ENCODE data around the gene CASZ1. TPM values are rescaled to one million over a fixed set of nuclear protein-coding genes. Genes with fewer than 3 reads are reported as not detected.

Gene CASZ1
- total and polyA plus RNA-seq, 10 of the 15 experiments (the other 5 are each of a cell fraction or from before 2014, with no cell fraction given): 0.52 to 9.8 (median 3.7) TPM

DNA sequence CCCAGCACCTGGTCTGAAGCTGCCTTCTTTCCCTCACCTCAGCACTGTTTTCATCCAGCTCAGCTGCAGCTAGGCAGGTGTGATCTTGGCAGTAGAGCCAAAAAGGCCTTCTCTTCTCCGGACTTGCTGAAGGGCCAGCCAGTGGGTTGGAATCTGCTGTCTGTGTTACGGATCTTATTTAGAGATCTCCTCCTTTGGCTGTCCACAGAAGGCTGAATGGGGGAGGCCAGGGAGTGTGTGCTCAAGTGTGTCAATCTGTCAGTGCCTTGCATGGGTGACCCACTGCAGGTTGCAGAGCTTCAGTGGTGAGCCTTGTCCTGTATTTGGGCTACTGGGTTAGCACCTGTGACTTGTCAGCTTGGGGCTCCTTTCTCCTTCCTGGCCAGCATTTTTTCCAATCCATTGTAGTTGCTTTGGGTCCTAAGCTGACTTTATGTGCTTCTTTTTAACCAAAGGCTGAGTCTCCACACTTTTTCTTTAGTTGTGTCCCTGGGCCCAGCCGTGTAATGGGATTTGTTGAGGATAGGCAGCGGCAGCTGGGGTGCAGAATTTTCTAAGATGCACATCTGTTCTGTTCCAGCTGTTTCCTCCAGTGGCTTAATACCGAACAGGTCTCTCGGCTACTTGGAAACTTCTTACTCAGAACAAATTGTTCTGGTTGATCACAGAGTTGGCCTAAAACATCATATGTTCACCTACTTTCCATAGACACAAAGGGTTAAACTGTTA, 194.9 kb downstream of the CASZ1 start:
- Histone ChIP-seq H3K36me3 (ENCODE audit: control insufficient read depth in 2 of 2, insufficient read depth in 2 of 2, low read length in 1 of 2) (peaks cover 0 to 2% of the 10 kb centered on the region in 2 experiments; a peak in 1 of 4 replicates), H3K9me3 (replicated peaks; ENCODE audit: control insufficient read depth, insufficient read depth, low read length) (no peaks in the 10 kb centered on the region), H2AFZ (ENCODE audit: control insufficient read depth, low read depth, low read length) (no peak overlapping the region), H3K27me3 (replicated peaks in 1 of 2; ENCODE audit: control insufficient read depth in 2 of 2, insufficient read depth in 2 of 2, low read length in 1 of 2) (no peaks in the 10 kb centered on the region), H3K4me3 (no peak overlapping the region), H3K9ac (ENCODE audit: control insufficient read depth, insufficient read depth, low read length) (no peak overlapping the region), H3K27ac (ENCODE audit: control insufficient read depth, insufficient read depth) (no peak overlapping the region), H3K79me2 (ENCODE audit: control insufficient read depth, insufficient read depth, low read length) (no peaks in the 10 kb centered on the region), H3K4me1 (ENCODE audit: control insufficient read depth, insufficient read depth, low read length) (no peaks in the 10 kb centered on the region), H3K4me2 (ENCODE audit: control insufficient read depth, insufficient read depth) (no peak overlapping the region), H4K20me1 (ENCODE audit: control insufficient read depth, insufficient read depth) (no peaks in the 10 kb centered on the region)
- POLR2A ChIA-PET: no interaction called here
- in situ Hi-C loops (cut with MboI): no loop called here
- intact Hi-C loops (cut with micrococcal nuclease; ENCODE audit: unreplicated experiment): loop anchor here (10.0 kb wide), 1 partner anchor 97 kb away; no protein-coding TSS in a partner anchor
- RAD21 ChIA-PET (ENCODE audit: unreplicated experiment): no interaction called here
- ATAC-seq (no peak), DNase-seq (ENCODE audit: low read depth, low spot score) (no peak), FAIRE-seq (no peak)
- BruUV-seq (replicated peaks): no TSS peak
- CTCF ChIA-PET: interaction anchor here (0.7 kb wide), 1 partner anchor 983 kb away, joined by 3 read pairs; no protein-coding TSS in a partner anchor
- TF ChIP-seq RB1 (IDR thresholded peaks at IDR 0.05; ENCODE audit: borderline replicate concordance) (no peak), IRF4 (IDR thresholded peaks at IDR 0.05; ENCODE audit: low read depth, low read length) (no peak), DPF2 (IDR thresholded peaks at IDR 0.05) (no peak), HDGF (IDR thresholded peaks at IDR 0.05) (no peak), NFIC (IDR thresholded peaks at IDR 0.05; ENCODE audit: low read depth, low read length) (no peak), RELA (IDR thresholded peaks at IDR 0.05; ENCODE audit: borderline replicate concordance, partially characterized antibody) (no peak), BHLHE40 (IDR thresholded peaks at IDR 0.05; ENCODE audit: borderline replicate concordance in 1 of 2, low read depth in 2 of 2, low read length in 1 of 2) (no peak), EGR1 (IDR thresholded peaks at IDR 0.05; ENCODE audit: borderline replicate concordance in 1 of 2, low read depth in 2 of 2, low read length in 2 of 2) (no peak), MTA3 (IDR thresholded peaks at IDR 0.05; ENCODE audit: borderline replicate concordance, low read length) (no peak), NFYA (IDR thresholded peaks at IDR 0.05; ENCODE audit: borderline replicate concordance, low read depth, low read length) (no peak), SIX5 (IDR thresholded peaks at IDR 0.05; ENCODE audit: low read depth, low read length, severe bottlenecking) (no peak), TARDBP (IDR thresholded peaks at IDR 0.05; ENCODE audit: borderline replicate concordance) (no peak), SUPT20H (IDR thresholded peaks at IDR 0.05; ENCODE audit: borderline replicate concordance, control insufficient read depth, low read depth, low read length) (no peak), FOS (IDR thresholded peaks at IDR 0.05; ENCODE audit: borderline replicate concordance, extremely low read depth, insufficient read length) (no peak), POLR2AphosphoS2 (IDR thresholded peaks at IDR 0.05; ENCODE audit: low read depth, low read length) (no peak), POU2F2 (IDR thresholded peaks at IDR 0.05; ENCODE audit: borderline replicate concordance, low read depth, low read length) (no peak)
- TF ChIP-seq, protein P1, sequence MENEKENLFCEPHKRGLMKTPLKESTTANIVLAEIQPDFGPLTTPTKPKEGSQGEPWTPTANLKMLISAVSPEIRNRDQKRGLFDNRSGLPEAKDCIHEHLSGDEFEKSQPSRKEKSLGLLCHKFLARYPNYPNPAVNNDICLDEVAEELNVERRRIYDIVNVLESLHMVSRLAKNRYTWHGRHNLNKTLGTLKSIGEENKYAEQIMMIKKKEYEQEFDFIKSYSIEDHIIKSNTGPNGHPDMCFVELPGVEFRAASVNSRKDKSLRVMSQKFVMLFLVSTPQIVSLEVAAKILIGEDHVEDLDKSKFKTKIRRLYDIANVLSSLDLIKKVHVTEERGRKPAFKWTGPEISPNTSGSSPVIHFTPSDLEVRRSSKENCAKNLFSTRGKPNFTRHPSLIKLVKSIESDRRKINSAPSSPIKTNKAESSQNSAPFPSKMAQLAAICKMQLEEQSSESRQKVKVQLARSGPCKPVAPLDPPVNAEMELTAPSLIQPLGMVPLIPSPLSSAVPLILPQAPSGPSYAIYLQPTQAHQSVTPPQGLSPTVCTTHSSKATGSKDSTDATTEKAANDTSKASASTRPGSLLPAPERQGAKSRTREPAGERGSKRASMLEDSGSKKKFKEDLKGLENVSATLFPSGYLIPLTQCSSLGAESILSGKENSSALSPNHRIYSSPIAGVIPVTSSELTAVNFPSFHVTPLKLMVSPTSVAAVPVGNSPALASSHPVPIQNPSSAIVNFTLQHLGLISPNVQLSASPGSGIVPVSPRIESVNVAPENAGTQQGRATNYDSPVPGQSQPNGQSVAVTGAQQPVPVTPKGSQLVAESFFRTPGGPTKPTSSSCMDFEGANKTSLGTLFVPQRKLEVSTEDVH (IDR thresholded peaks at IDR 0.05; ENCODE audit: low read depth, partially characterized antibody): no peak
- TF ChIP-seq, protein P2, sequence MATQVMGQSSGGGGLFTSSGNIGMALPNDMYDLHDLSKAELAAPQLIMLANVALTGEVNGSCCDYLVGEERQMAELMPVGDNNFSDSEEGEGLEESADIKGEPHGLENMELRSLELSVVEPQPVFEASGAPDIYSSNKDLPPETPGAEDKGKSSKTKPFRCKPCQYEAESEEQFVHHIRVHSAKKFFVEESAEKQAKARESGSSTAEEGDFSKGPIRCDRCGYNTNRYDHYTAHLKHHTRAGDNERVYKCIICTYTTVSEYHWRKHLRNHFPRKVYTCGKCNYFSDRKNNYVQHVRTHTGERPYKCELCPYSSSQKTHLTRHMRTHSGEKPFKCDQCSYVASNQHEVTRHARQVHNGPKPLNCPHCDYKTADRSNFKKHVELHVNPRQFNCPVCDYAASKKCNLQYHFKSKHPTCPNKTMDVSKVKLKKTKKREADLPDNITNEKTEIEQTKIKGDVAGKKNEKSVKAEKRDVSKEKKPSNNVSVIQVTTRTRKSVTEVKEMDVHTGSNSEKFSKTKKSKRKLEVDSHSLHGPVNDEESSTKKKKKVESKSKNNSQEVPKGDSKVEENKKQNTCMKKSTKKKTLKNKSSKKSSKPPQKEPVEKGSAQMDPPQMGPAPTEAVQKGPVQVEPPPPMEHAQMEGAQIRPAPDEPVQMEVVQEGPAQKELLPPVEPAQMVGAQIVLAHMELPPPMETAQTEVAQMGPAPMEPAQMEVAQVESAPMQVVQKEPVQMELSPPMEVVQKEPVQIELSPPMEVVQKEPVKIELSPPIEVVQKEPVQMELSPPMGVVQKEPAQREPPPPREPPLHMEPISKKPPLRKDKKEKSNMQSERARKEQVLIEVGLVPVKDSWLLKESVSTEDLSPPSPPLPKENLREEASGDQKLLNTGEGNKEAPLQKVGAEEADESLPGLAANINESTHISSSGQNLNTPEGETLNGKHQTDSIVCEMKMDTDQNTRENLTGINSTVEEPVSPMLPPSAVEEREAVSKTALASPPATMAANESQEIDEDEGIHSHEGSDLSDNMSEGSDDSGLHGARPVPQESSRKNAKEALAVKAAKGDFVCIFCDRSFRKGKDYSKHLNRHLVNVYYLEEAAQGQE (IDR thresholded peaks at IDR 0.05; ENCODE audit: low read depth, low read length): no peak
- SMC1A ChIA-PET (ENCODE audit: uncharacterized antibody, unreplicated experiment): interaction anchor here (0.6 kb wide), 1 partner anchor 588 kb away, joined by 3 read pairs; no protein-coding TSS in a partner anchor
- 97% methylated on average over 6 of the region's 6 CpGs for WGBS (ENCODE audit: insufficient coverage, insufficient replicate concordance, low lambda C conversion rate, missing lambda C conversion rate)
